Activated T-cell treated with anti-CD3 and anti-CD28 coated beads, Interleukin-2, amount 50 U/mL, for 4 hours (primary cell): ENCODE measurements around the gene RASSF10. TPM values are rescaled to one million over a fixed set of nuclear protein-coding genes. Genes with fewer than 3 reads are reported as not detected.
"Not testable (repeated sequence)": the region's sequence is repeated elsewhere in the genome, so short reads cannot be mapped to it uniquely, and the experiment has no call there.

Source experiments
- ATAC-seq, 2 donors: fragments of 200-7000 bp; cut with Tn5 transposase; one replicate each; pipeline ENCODE4 v1.10.0; 2021
- DNase-seq: peaks from one replicate; pipeline ENCODE4 v3.0.0-alpha.2; 2020
- H3K27me3 Mint-ChIP-seq: one replicate; pipeline ENCODE4 v1.8.0; 2021; ENCODE audit warnings: low read depth, mixed read lengths
- H3K36me3 Mint-ChIP-seq: one replicate; pipeline ENCODE4 v1.8.0; 2022; ENCODE audit warnings: mixed read lengths; ENCODE audit not compliant: insufficient read depth
- H3K4me1 Mint-ChIP-seq: one replicate; pipeline ENCODE4 v1.8.0; 2021; ENCODE audit warnings: low read depth, mixed read lengths
- H3K4me3 Mint-ChIP-seq: one replicate; pipeline ENCODE4 v1.8.0; 2021; ENCODE audit warnings: mild to moderate bottlenecking, moderate library complexity, mixed read lengths
- H3K9me3 Mint-ChIP-seq: one replicate; pipeline ENCODE4 v1.8.0; 2021; ENCODE audit warnings: mixed read lengths
- total RNA-seq, 3 donors: library from RNA; stranded (reverse); gene quantifications; one replicate each; pipeline ENCODE4 v1.2.1, GENCODE V29; 2021

Gene RASSF10
- total RNA-seq, 3 donors from 2014 or later, result not detected

GRCh38 chr11:13026722-13027121 lies 17.6 kb downstream of the RASSF10 start:
- no peaks in the 10 kb centered on the region for H3K4me1 Mint-ChIP-seq
- no peaks in the 10 kb centered on the region for H3K36me3 Mint-ChIP-seq
- ATAC-seq (no peak), DNase-seq (no peak)
- H3K27me3 Mint-ChIP-seq, result peaks cover 16% of the 10 kb centered on the region
- no peak overlapping the region for H3K4me3 Mint-ChIP-seq
- no peaks in the 10 kb centered on the region for H3K9me3 Mint-ChIP-seq

GRCh38 chr11:13028322-13028721 lies 19.2 kb downstream of the RASSF10 start:
- Mint-ChIP-seq H3K36me3 (no peaks in the 10 kb centered on the region), H3K27me3 (peaks cover 7% of the 10 kb centered on the region), H3K9me3 (no peaks in the 10 kb centered on the region), H3K4me1 (no peaks in the 10 kb centered on the region), H3K4me3 (no peak overlapping the region)
- DNase-seq, result no peak
- no peak for ATAC-seq

- H3K4me1 Mint-ChIP-seq, result no peaks in the 10 kb centered on the region
- H3K9me3 Mint-ChIP-seq, result no peaks in the 10 kb centered on the region
- no peaks in the 10 kb centered on the region for H3K36me3 Mint-ChIP-seq
- H3K27me3 Mint-ChIP-seq, result peaks cover 8% of the 10 kb centered on the region
- no peak overlapping the region for H3K4me3 Mint-ChIP-seq
- ATAC-seq, result no peak
- DNase-seq, result no peak
Observed at GRCh38 chr11:13029872-13030271, 20.8 kb downstream of the RASSF10 start.

- Mint-ChIP-seq H3K27me3 (peaks cover 15% of the 10 kb centered on the region), H3K9me3 (no peaks in the 10 kb centered on the region), H3K4me1 (no peaks in the 10 kb centered on the region), H3K36me3 (no peaks in the 10 kb centered on the region), H3K4me3 (no peak overlapping the region)
- ATAC-seq (no peak), DNase-seq (no peak)
Observed at GRCh38 chr11:13030857-13031256, 21.7 kb downstream of the RASSF10 start.

GRCh38 chr11:13031349-13031748 lies 22.2 kb downstream of the RASSF10 start:
- no peaks in the 10 kb centered on the region for H3K9me3 Mint-ChIP-seq
- H3K36me3 Mint-ChIP-seq, result no peaks in the 10 kb centered on the region

GRCh38 chr11:13033760-13034533 lies 24.8 kb downstream of the RASSF10 start:
- DNase-seq (no peak), ATAC-seq (no peak)
- Mint-ChIP-seq H3K27me3 (peaks cover 28% of the 10 kb centered on the region), H3K4me1 (no peaks in the 10 kb centered on the region), H3K4me3 (no peak overlapping the region), H3K9me3 (no peaks in the 10 kb centered on the region), H3K36me3 (no peaks in the 10 kb centered on the region)

More at GRCh38 chr11:13031349-13031748, 22.2 kb downstream of the RASSF10 start:
- no peak for ATAC-seq
- H3K4me3 Mint-ChIP-seq, result no peak overlapping the region
- no peaks in the 10 kb centered on the region for H3K4me1 Mint-ChIP-seq
- no peak for DNase-seq
- H3K27me3 Mint-ChIP-seq, result peaks cover 19% of the 10 kb centered on the region

- H3K9me3 Mint-ChIP-seq, result no peaks in the 10 kb centered on the region
- DNase-seq (no peak), ATAC-seq (no peak)
- no peaks in the 10 kb centered on the region for H3K36me3 Mint-ChIP-seq
- no peak overlapping the region for H3K4me3 Mint-ChIP-seq
- H3K27me3 Mint-ChIP-seq, result peaks cover 39% of the 10 kb centered on the region
- H3K4me1 Mint-ChIP-seq, result no peaks in the 10 kb centered on the region
Observed at GRCh38 chr11:13035711-13036110, 26.6 kb downstream of the RASSF10 start.

- no peaks in the 10 kb centered on the region for H3K4me1 Mint-ChIP-seq
- H3K27me3 Mint-ChIP-seq, result peaks cover 40% of the 10 kb centered on the region
- no peak overlapping the region for H3K4me3 Mint-ChIP-seq
- ATAC-seq, result no peak
- no peaks in the 10 kb centered on the region for H3K36me3 Mint-ChIP-seq
- H3K9me3 Mint-ChIP-seq, result no peaks in the 10 kb centered on the region
- no peak for DNase-seq
Observed at GRCh38 chr11:13036235-13036634, 27.1 kb downstream of the RASSF10 start.

GRCh38 chr11:13038366-13038765 lies 29.2 kb downstream of the RASSF10 start:
- Mint-ChIP-seq H3K4me1 (no peaks in the 10 kb centered on the region), H3K4me3 (no peak overlapping the region), H3K27me3 (peaks cover 42% of the 10 kb centered on the region), H3K36me3 (no peaks in the 10 kb centered on the region), H3K9me3 (no peaks in the 10 kb centered on the region)
- no peak for DNase-seq
- ATAC-seq, result no peak

GRCh38 chr11:13039126-13039525 lies 30.0 kb downstream of the RASSF10 start:
- Mint-ChIP-seq H3K36me3 (no peaks in the 10 kb centered on the region), H3K27me3 (peaks cover 41% of the 10 kb centered on the region), H3K9me3 (no peaks in the 10 kb centered on the region), H3K4me3 (no peak overlapping the region), H3K4me1 (no peaks in the 10 kb centered on the region)
- DNase-seq (no peak), ATAC-seq (no peak)

GRCh38 chr11:13040969-13041561 lies 31.9 kb downstream of the RASSF10 start:
- Mint-ChIP-seq H3K4me1 (no peaks in the 10 kb centered on the region), H3K4me3 (no peak overlapping the region), H3K27me3 (peaks cover 28% of the 10 kb centered on the region), H3K9me3 (no peaks in the 10 kb centered on the region), H3K36me3 (no peaks in the 10 kb centered on the region)
- ATAC-seq, result no peak
- DNase-seq, result no peak

GRCh38 chr11:13042873-13043342 lies 33.8 kb downstream of the RASSF10 start:
- no peaks in the 10 kb centered on the region for H3K4me1 Mint-ChIP-seq

GRCh38 chr11:13043912-13044628 lies 35.0 kb downstream of the RASSF10 start:
- Mint-ChIP-seq H3K9me3 (no peaks in the 10 kb centered on the region), H3K4me1 (no peaks in the 10 kb centered on the region), H3K27me3 (peaks cover 16% of the 10 kb centered on the region), H3K36me3 (no peaks in the 10 kb centered on the region), H3K4me3 (no peak overlapping the region)
- ATAC-seq, result no peak
- DNase-seq, result no peak

More at GRCh38 chr11:13042873-13043342, 33.8 kb downstream of the RASSF10 start:
- Mint-ChIP-seq H3K36me3 (no peaks in the 10 kb centered on the region), H3K9me3 (no peaks in the 10 kb centered on the region), H3K27me3 (peaks cover 20% of the 10 kb centered on the region), H3K4me3 (no peak overlapping the region)
- no peak for DNase-seq
- ATAC-seq, result no peak

GRCh38 chr11:13045089-13045488 lies 36.0 kb downstream of the RASSF10 start:
- not testable (repeated sequence) for H3K4me1 Mint-ChIP-seq, DNase-seq, H3K9me3 Mint-ChIP-seq, H3K4me3 Mint-ChIP-seq, ATAC-seq, H3K36me3 Mint-ChIP-seq
- H3K27me3 Mint-ChIP-seq, result peaks cover 18% of the 10 kb centered on the region
